GM12874 (cell line): ENCODE data around the gene EPB41L4B.
A peak's percentile ranks its signal among the peaks of the same experiment; 100 is the strongest.

ENCODE experiments used
- TF ChIP-seq, protein P1 (sequence below): IDR thresholded peaks from 2 replicates; pipeline ENCODE4 v1.5.1; 2011; ENCODE audit warnings: low read depth, mild to moderate bottlenecking, control low read depth, low read length, moderate library complexity; ENCODE audit not compliant: insufficient read depth

Gene EPB41L4B

DNA sequence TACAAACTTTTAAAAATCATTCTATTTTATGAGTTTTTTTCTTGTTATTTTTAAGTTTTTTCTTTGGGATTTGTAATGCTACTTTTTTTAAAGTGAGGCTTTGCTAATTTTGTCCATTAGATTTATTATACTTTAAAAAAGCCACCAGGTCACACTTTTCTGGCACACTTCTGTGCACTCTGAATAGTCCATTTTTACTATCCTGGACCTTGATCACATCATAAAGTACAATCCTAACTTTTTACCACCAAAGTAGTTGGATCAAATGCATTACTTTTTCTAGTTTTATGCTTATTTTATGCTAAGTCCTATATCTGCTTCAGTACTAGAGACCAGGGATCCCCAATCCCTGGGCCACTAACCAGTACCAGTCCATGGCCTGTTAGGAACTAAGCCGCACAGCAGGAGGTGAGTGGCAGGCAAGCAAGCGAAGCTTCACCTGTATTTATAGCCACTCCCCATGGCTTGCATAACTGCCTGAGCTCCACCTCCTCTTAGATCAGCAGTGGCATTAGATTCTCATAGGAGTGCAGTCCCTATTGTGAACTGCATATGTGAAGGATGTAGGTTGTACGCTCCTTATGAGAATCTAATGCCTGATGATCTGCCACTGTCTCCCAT is 169.8 kb downstream of the EPB41L4B start:
- TF ChIP-seq, protein P1, sequence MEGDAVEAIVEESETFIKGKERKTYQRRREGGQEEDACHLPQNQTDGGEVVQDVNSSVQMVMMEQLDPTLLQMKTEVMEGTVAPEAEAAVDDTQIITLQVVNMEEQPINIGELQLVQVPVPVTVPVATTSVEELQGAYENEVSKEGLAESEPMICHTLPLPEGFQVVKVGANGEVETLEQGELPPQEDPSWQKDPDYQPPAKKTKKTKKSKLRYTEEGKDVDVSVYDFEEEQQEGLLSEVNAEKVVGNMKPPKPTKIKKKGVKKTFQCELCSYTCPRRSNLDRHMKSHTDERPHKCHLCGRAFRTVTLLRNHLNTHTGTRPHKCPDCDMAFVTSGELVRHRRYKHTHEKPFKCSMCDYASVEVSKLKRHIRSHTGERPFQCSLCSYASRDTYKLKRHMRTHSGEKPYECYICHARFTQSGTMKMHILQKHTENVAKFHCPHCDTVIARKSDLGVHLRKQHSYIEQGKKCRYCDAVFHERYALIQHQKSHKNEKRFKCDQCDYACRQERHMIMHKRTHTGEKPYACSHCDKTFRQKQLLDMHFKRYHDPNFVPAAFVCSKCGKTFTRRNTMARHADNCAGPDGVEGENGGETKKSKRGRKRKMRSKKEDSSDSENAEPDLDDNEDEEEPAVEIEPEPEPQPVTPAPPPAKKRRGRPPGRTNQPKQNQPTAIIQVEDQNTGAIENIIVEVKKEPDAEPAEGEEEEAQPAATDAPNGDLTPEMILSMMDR: no peak

- TF ChIP-seq, protein P1: no peak
These were observed 171.1 kb downstream of the EPB41L4B start for GRCh38 chr9:109149722-109150121.

GRCh38 chr9:109149089-109149488 is 171.8 kb downstream of the EPB41L4B start:
- TF ChIP-seq, protein P1: no peak

DNA sequence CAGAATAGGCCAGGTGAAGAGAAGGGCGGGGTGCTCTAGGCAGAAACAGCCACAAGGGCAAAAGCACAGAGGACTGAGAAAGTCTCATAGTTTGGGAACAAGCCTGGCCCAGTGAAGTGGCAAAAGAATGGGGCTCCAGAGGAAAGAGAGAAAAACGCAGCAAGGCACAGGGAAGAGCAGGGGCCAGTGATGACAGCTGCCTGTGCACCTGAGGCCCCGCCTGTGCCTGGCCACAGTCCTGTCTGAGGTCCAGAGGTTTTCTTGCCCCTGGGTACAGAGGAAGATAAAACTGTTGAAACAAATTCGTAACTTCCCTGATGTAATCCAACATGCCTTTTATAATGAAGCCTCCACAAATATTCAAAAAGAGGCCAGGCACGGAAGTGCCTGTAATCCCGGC is 175.8 kb downstream of the EPB41L4B start:
- TF ChIP-seq, protein P1: no peak

DNA sequence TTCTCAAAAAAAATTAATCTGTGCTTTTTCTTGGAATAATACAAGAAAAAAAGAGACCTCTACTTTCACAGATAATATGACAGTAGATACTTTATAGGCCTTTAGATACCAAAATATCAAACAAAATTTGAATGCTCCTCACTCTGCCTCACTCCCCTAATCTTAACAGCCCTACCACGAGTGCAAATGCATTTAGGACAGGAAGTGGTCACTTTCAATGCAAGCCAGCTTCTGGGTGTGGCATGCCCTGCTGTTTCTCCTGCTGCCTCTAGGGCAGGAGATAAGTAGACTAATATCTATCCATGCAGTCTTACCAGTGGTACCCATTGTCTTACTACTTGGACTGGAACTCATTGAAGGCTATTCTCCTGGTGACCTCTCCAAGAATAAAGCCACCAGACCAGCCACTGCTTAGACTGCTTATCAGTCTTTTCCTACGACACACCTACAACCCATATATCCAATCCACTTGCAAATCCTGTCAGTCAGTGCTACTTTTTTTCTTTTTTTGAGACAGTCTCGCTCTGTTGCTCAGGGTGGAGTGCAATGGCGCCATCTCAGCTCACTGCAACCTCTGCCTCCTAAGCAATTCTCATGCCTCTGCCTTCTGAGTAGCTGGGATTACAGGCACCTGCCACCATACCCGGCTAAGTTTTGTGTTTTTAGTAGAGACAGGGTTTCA is 176.8 kb downstream of the EPB41L4B start:
- TF ChIP-seq, protein P1: peak; percentile 60; the same call in 1 of the 2 replicates

DNA sequence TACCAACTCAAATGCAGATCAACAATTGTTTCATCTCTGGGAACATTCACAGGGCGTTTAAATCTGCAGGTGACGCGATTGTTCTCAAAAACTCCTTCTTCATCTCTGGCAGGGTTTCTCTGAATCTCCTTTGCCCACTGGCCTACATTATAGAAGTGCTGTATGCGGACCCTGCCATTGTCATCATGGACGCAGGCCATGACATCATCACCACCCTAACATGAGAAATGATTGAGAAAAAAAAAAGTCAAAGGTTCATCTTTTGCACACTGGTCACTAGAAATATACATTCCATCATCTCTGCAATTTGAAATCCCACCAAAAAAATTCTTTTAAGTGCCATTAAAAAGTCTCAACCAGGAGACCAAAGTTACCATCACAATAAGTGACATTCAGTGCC is 179.5 kb downstream of the EPB41L4B start:
- TF ChIP-seq, protein P1: no peak

DNA sequence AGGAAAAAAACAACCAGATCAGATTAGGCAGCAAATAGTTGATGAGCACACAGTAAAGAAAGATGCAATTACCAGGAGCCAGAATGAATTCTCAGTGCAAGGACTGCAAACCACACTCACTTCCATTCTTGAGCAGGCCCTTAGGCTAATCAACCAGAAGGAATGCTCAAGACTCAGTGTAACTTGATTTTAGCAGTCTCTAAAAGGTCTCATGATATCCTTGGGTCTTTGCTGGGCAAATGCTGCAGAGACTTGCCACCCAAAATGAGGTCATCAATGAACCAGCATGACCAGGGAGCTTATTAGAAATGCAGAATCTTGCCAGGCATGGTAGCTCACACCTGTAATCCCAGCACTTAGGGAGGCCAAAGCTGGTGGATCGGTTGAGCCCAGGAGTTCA is 181.0 kb downstream of the EPB41L4B start:
- TF ChIP-seq, protein P1: no peak
